Mesothelial cell of epicardium (in vitro differentiated cells): ENCODE results near the gene VSX2. TPM values are rescaled to one million over a fixed set of nuclear protein-coding genes. Genes with fewer than 3 reads are reported as not detected.

ENCODE experiments used
- DNase-seq, 2 experiments: peaks; one replicate each; pipeline ENCODE4 v3.0.0; 2021; ENCODE audit warnings: low spot score in 2 of 2; ENCODE audit not compliant: unreplicated experiment in 2 of 2
- H3K27ac Mint-ChIP-seq: 2 replicates; pipeline ENCODE4 v1.8.0; 2021; ENCODE audit warnings: mixed read lengths
- H3K27me3 Mint-ChIP-seq: 2 replicates; pipeline ENCODE4 v1.8.0; 2021; ENCODE audit warnings: low read depth, mixed read lengths
- H3K36me3 Mint-ChIP-seq: 2 replicates; pipeline ENCODE4 v1.8.0; 2021; ENCODE audit warnings: mixed read lengths
- H3K4me1 Mint-ChIP-seq: 2 replicates; pipeline ENCODE4 v1.8.0; 2021; ENCODE audit warnings: mixed read lengths
- H3K4me3 Mint-ChIP-seq: 2 replicates; pipeline ENCODE4 v1.8.0; 2021; ENCODE audit warnings: mild to moderate bottlenecking, moderate library complexity, mixed read lengths
- H3K9me3 Mint-ChIP-seq: 2 replicates; pipeline ENCODE4 v1.8.0; 2021; ENCODE audit warnings: mixed read lengths
- CTCF ChIP-seq: fragments of 200-600 bp; sonication (generic); IDR thresholded peaks from one replicate; pipeline ENCODE4 v1.5.0; 2021; ENCODE audit warnings: antibody characterized with exemption; ENCODE audit not compliant: unreplicated experiment
- total RNA-seq: library from RNA; stranded (reverse); gene quantifications from 3 replicates; pipeline ENCODE4 v1.2.1, GENCODE V29; 2021

VSX2 gene
- total RNA-seq, 1 donor from 2014 or later, result not detected

- Mint-ChIP-seq H3K9me3 (no peaks in the 10 kb centered on the region), H3K27ac (peak overlapping the region; percentile 24), H3K27me3 (no peaks in the 10 kb centered on the region), H3K4me3 (no peak overlapping the region), H3K4me1 (peaks cover 10% of the 10 kb centered on the region), H3K36me3 (peaks cover 13% of the 10 kb centered on the region)
- no peak for TF ChIP-seq CTCF
- DNase-seq, result no peak
Measured at GRCh38 chr14:74299061-74299545, 59.9 kb downstream of the VSX2 start.

DNA sequence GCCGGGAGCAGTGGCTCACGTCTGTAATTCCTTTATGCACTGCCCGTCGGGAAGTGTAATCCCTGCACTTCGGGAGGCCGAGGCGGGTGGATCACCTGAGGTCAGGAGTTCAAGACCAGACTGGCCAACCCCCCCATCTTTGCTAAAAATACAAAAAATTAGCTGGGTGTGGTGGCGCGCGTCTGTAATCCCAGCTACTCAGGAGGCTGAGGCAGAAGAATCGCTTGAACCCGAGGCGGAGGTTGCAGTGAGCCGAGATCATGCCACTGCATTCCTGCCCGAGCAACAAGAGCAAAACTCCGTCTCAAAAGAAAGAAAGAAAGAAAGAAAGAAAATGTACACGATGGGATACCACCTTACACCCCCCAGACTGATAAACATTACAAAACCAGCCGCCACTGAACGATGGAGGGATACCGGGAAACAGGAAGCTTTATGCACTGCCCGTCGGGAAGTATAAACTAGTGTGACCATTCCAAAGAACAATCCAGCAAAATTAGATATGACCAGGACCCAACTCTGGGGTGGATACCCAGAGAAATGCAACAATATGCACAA is 62.4 kb downstream of the VSX2 start:
- peak overlapping the region; percentile 96 for H3K27ac Mint-ChIP-seq
- peaks cover 13% of the 10 kb centered on the region for H3K36me3 Mint-ChIP-seq
- TF ChIP-seq CTCF, result no peak
- no peaks in the 10 kb centered on the region for H3K9me3 Mint-ChIP-seq
- DNase-seq, result no peak
- peaks cover 10% of the 10 kb centered on the region for H3K4me1 Mint-ChIP-seq
- H3K4me3 Mint-ChIP-seq, result peak overlapping the region; percentile 83
- H3K27me3 Mint-ChIP-seq, result no peaks in the 10 kb centered on the region

GRCh38 chr14:74302152-74302628 is 62.9 kb downstream of the VSX2 start:
- no peaks in the 10 kb centered on the region for H3K9me3 Mint-ChIP-seq
- no peak for TF ChIP-seq CTCF
- H3K27me3 Mint-ChIP-seq, result no peaks in the 10 kb centered on the region
- H3K27ac Mint-ChIP-seq, result peak overlapping the region; percentile 96
- peaks cover 13% of the 10 kb centered on the region for H3K36me3 Mint-ChIP-seq
- DNase-seq, result no peak
- peaks cover 10% of the 10 kb centered on the region for H3K4me1 Mint-ChIP-seq
- peak overlapping the region; percentile 83 for H3K4me3 Mint-ChIP-seq

DNA sequence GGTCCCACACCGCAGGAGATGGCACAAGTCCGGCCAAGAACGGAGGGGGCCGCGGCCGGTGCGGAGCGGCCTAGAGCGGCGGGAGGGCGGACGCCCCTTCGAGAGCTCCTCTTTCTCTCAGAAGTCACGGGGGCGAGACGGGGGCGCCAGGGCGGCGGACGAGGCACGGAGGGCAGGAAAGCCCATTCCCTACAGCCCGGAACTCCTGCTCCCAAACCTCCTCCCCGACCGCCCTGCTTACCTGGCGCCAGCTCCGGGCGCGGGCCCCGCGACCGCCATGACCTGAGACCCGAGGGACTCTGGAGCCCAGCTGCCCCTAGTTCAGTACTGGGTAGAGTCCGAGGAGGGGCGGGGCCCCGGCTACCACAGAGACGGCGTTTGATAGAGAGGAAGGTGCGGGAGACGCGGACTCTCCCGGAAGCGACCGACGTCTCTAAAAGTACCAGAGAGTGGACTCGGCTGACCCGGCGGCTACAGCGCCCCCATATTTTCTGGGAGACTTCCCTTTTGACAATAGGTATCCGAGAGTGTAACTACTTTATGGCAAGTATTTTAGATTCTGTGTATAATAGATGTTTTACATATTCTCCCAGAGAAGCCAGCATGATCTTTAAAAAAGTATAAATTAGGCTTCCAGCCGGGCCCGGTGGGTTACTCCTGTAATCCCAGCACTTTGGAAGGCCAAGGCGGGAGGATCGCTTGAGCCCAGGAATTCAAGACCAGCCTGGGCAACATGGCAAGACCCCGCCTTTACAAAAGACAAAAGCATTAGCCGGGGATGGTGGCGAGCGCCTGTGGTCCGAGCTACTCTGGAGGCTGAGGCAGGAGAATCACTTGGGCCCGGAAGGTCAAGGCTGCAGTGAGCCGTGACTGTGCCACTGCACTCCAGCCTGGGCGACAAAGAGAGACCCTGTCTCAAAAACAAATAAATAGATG is 63.7 kb downstream of the VSX2 start, which contains the start of gene ABCD4:
ABCD4 (minus strand) TSS at position 301 of the 936 bp plus-strand sequence; CDS start at position 279, 22 bp downstream.
- Mint-ChIP-seq H3K4me3 (peak within 1 kb of the TSS; percentile 83), H3K36me3 (peaks cover 10% of the 10 kb centered on the region), H3K9me3 (no peaks in the 10 kb centered on the region), H3K4me1 (peaks cover 10% of the 10 kb centered on the region), H3K27ac (peak within 1 kb of the TSS; percentile 96), H3K27me3 (no peaks in the 10 kb centered on the region)
- TF ChIP-seq CTCF, result no peak
- DNase-seq, result peak; percentile 54 to 82

DNA sequence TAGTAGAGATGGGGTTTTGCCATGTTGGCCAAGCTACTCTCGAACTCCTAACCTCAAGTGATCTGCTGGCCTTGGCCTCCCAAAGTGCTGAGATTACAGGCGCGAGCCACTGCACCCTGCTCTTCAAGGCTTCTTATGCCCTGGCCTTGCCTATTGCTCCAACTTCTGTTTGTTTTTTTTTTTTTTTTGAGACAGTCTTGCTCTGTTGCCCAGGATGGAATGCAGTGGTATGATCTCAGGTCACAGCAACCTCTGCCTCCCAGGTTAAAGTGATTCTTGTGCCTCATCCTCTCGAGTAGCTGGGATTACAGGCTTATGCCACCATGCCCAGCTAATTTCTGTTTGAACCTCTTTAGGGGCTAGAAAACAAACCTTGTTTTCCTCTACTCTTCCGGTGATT is 69.4 kb downstream of the VSX2 start:
- DNase-seq, result no peak
- no peak overlapping the region for H3K27ac Mint-ChIP-seq

More for the DNA sequence above, 69.4 kb downstream of the VSX2 start:
- no peak for TF ChIP-seq CTCF
- Mint-ChIP-seq H3K9me3 (no peaks in the 10 kb centered on the region), H3K27me3 (no peaks in the 10 kb centered on the region), H3K36me3 (no peaks in the 10 kb centered on the region), H3K4me3 (no peak overlapping the region), H3K4me1 (peaks cover 6% of the 10 kb centered on the region)
